CD14-positive monocyte (primary cell): ENCODE data around the gene WWOX. TPM values are rescaled to one million over a fixed set of nuclear protein-coding genes. Genes with fewer than 3 reads are reported as not detected.

Experiments used
- DNase-seq, 3 donors: peaks; one replicate each; pipeline ENCODE4 v3.0.0-alpha.2; 2011 to 2022
- H2AFZ ChIP-seq: 2 replicates; pipeline ENCODE4 v1.6.0; 2012; ENCODE audit warnings: mild to moderate bottlenecking, low read depth, low read length, inconsistent platforms; ENCODE audit not compliant: insufficient read depth, poor library complexity, severe bottlenecking
- H3K27ac ChIP-seq, 2 donors: 1 replicate in 1 of 2; 2 replicates in 1 of 2; pipeline ENCODE4 v1.5.1; 2012 to 2013; ENCODE audit warnings: low read length in 2 of 2, control low read depth in 1 of 2, inconsistent platforms in 1 of 2, low read depth in 1 of 2, mild to moderate bottlenecking in 1 of 2
- H3K27me3 ChIP-seq, 2 donors: one replicate each; pipeline versions ENCODE4 v1.6.0 to v1.6.1; 2011 to 2013; ENCODE audit warnings: low read length in 2 of 2; ENCODE audit not compliant: control insufficient read depth in 2 of 2, insufficient read depth in 2 of 2
- H3K36me3 ChIP-seq, 2 donors: replicated peaks in 1 of 2; 1 replicate in 1 of 2; 2 replicates in 1 of 2; pipeline versions ENCODE4 v1.5.1 to v1.6.1; 2012 to 2013; ENCODE audit warnings: low read length in 2 of 2, control low read depth in 1 of 2, inconsistent platforms in 1 of 2, mild to moderate bottlenecking in 1 of 2; ENCODE audit not compliant: insufficient read depth in 2 of 2, control insufficient read depth in 1 of 2
- H3K4me1 ChIP-seq, 2 donors: 1 replicate in 1 of 2; 2 replicates in 1 of 2; pipeline versions ENCODE4 v1.5.1 to v1.6.1; 2012 to 2013; ENCODE audit warnings: low read length in 2 of 2, control low read depth in 1 of 2, inconsistent platforms in 1 of 2, mild to moderate bottlenecking in 1 of 2, moderate library complexity in 1 of 2; ENCODE audit not compliant: insufficient read depth in 2 of 2, control insufficient read depth in 1 of 2
- H3K4me2 ChIP-seq: replicated peaks from 2 replicates; pipeline ENCODE3; 2012; ENCODE audit warnings: low read length, moderate library complexity, mild to moderate bottlenecking; ENCODE audit not compliant: poor library complexity, severe bottlenecking; ENCODE audit errors: extremely low read depth
- H3K4me3 ChIP-seq, 3 experiments: fragments of 200-600 bp in 1 of 3; sonication (generic) in 1 of 3; replicated peaks in 1 of 3; 1 replicate in 2 of 3; 2 replicates in 1 of 3; pipeline ENCODE4 v1.5.1; 2011 to 2013; ENCODE audit warnings: low read length in 3 of 3, mild to moderate bottlenecking in 3 of 3, control low read depth in 2 of 3, low read depth in 2 of 3, inconsistent platforms in 1 of 3, moderate library complexity in 1 of 3
- H3K79me2 ChIP-seq: 2 replicates; pipeline ENCODE4 v1.6.0; 2012; ENCODE audit warnings: mild to moderate bottlenecking, control low read depth, inconsistent platforms, low read length, moderate library complexity; ENCODE audit not compliant: insufficient read depth
- H3K9ac ChIP-seq: 2 replicates; pipeline ENCODE4 v1.6.0; 2017; ENCODE audit warnings: low read length, mild to moderate bottlenecking; ENCODE audit not compliant: insufficient read depth, poor library complexity, severe bottlenecking
- H3K9me3 ChIP-seq, 2 donors: replicated peaks in 1 of 2; 1 replicate in 1 of 2; 2 replicates in 1 of 2; pipeline versions ENCODE4 v1.5.1 to v1.6.1; 2012 to 2013; ENCODE audit warnings: low read length in 2 of 2, control low read depth in 1 of 2; ENCODE audit not compliant: control insufficient read depth in 1 of 2, insufficient read depth in 1 of 2
- H4K20me1 ChIP-seq: 2 replicates; pipeline ENCODE4 v1.6.0; 2012; ENCODE audit warnings: mild to moderate bottlenecking, low read length, control low read depth, moderate library complexity; ENCODE audit not compliant: insufficient read depth
- H3K27ac Mint-ChIP-seq, 7 donors: one replicate each; pipeline ENCODE4 v1.8.0; 2020; ENCODE audit warnings: mild to moderate bottlenecking in 7 of 7, mixed read lengths in 7 of 7, moderate library complexity in 6 of 7, inconsistent platforms in 2 of 7
- H3K27me3 Mint-ChIP-seq, 3 donors: one replicate each; pipeline ENCODE4 v1.8.0; 2021 to 2022; ENCODE audit warnings: low read depth in 3 of 3, mild to moderate bottlenecking in 3 of 3, mixed read lengths in 3 of 3, moderate library complexity in 3 of 3, inconsistent platforms in 1 of 3
- H3K36me3 Mint-ChIP-seq, 2 donors: one replicate each; pipeline ENCODE4 v1.8.0; 2020; ENCODE audit warnings: mixed read lengths in 2 of 2, inconsistent platforms in 1 of 2, mild to moderate bottlenecking in 1 of 2
- H3K4me1 Mint-ChIP-seq: one replicate; pipeline ENCODE4 v1.8.0; 2020; ENCODE audit warnings: mild to moderate bottlenecking, mixed read lengths
- H3K4me3 Mint-ChIP-seq, 2 donors: one replicate each; pipeline ENCODE4 v1.8.0; 2020; ENCODE audit warnings: mild to moderate bottlenecking in 2 of 2, mixed read lengths in 2 of 2, moderate library complexity in 1 of 2
- H3K9me3 Mint-ChIP-seq, 7 donors: one replicate each; pipeline ENCODE4 v1.8.0; 2020 to 2022; ENCODE audit warnings: mixed read lengths in 7 of 7, mild to moderate bottlenecking in 6 of 7, moderate library complexity in 6 of 7, inconsistent platforms in 2 of 7
- CTCF ChIP-seq: fragments of 200-600 bp; IDR thresholded peaks from one replicate; pipeline ENCODE4 v1.8.0; 2022; ENCODE audit warnings: antibody characterized with exemption, mild to moderate bottlenecking
- WGBS: methylation state at CpG from one replicate; pipeline ENCODE4 v1.1.5; 2013; ENCODE audit warnings: missing lambda C conversion rate; ENCODE audit not compliant: insufficient coverage; 5-methylcytosine and 5-hydroxymethylcytosine counted together
- intact Hi-C, 2 donors: fragments of 100-400 bp; cut with micrococcal nuclease; formaldehyde crosslinking; loops; one replicate each; pipeline versions ENCODE4 v1.15.0 to v1.15.1; 2023
- polyA plus RNA-seq, 3 donors: library from polyadenylated mRNA; depleted of rRNA in 1 of 3; unstranded in 2 of 3; stranded (reverse) in 1 of 3; fragments of 300-500 nt in 2 of 3; fragments of >200 nt in 1 of 3; fragmentation: Illumina TruSeq in 2 of 3; gene quantifications; 1 replicate in 2 of 3; 2 replicates in 1 of 3; pipeline ENCODE4 v1.2.3, GENCODE V29; 2012 to 2021

Gene WWOX
- polyA plus RNA-seq, 3 donors, result 4.0 to 7.0 (median 6.3) TPM

DNA sequence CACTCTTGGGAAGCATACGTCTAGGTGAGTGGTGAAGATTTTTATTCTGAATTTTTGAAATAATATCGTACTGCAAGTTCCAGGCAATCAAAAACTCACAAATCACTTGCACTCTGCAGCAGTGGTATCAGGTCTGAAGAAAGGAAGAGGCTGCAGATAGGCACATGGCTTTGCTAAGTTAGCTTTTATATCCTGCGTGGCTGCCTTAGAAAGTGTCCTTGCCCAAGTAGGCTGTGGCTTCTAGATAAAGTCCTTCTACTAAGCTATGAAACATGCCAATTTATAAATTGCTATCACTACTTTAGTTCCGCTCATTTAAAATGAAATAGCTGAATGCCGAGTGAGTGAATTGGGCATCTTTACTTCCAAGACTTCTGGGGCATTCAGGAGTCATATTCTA lies 17.9 kb downstream of the WWOX start:
- Mint-ChIP-seq H3K27ac (no peak overlapping the region), H3K36me3 (peaks cover 31 to 40% of the 10 kb centered on the region in 2 donors)
- intact Hi-C loops, result loop anchor here in 1 of 2 donors (10.0 kb wide), 1 partner anchor 1487 kb away; the partner anchor contains the start of gene MAF

DNA sequence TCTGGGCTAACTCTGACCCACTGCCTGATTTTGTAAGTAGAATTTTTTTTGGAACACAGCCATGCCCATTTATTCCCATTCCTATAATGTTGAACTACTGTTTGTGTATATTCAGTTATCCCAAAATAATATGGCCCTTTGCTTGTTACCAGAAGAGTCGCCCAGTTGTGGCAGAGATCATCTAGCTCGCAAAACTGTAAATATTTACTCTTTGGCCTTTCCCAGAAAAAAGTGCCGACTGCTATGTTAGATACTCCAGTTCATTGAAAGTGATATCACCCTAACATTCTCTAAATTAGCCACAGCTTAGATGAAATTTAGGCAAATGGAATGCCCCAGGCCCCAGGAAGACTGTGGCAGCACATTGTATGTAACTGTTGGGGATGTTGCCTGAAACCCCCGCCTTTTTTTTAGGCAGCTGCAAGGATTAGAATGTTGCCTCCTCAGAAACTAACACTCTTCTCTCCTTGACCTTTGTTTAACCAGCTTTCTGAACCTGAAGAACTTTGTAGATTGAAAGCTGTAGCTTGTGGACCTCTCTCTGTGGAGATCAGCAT lies 19.1 kb downstream of the WWOX start:
- H2AFZ ChIP-seq, result no peak overlapping the region
- H3K27ac ChIP-seq, result no peak overlapping the region
- no peaks in the 10 kb centered on the region for H3K79me2 ChIP-seq
- Mint-ChIP-seq H3K4me3 (no peak overlapping the region), H3K4me1 (peaks cover 9% of the 10 kb centered on the region), H3K36me3 (peaks cover 28 to 36% of the 10 kb centered on the region in 2 donors), H3K27ac (peak overlapping the region in 1 of 7 donors; percentile 26), H3K27me3 (peaks cover 0 to 2% (median 0%) of the 10 kb centered on the region in 3 donors), H3K9me3 (no peaks in the 10 kb centered on the region)
- peaks cover 12 to 15% of the 10 kb centered on the region in 2 donors for H3K36me3 ChIP-seq
- H3K4me3 ChIP-seq, result no peak overlapping the region
- no peak for TF ChIP-seq CTCF
- intact Hi-C loops, result loop anchor here in 1 of 2 donors (10.0 kb wide), 1 partner anchor 1486 kb away; the partner anchor contains the start of gene MAF
- H3K9ac ChIP-seq, result no peak overlapping the region
- DNase-seq, result no peak
- no peaks in the 10 kb centered on the region for H4K20me1 ChIP-seq
- H3K27me3 ChIP-seq, result no peaks in the 10 kb centered on the region
- H3K4me1 ChIP-seq, result no peaks in the 10 kb centered on the region
- no CpG with 5 or more reads among the region's 4 CpGs for WGBS
- H3K9me3 ChIP-seq, result no peaks in the 10 kb centered on the region
- no peak overlapping the region for H3K4me2 ChIP-seq

More for the DNA sequence above, 17.9 kb downstream of the WWOX start:
- H3K4me1 ChIP-seq, result no peaks in the 10 kb centered on the region
- no peaks in the 10 kb centered on the region for H3K27me3 ChIP-seq
- no peak overlapping the region for H3K4me2 ChIP-seq
- H3K9me3 ChIP-seq, result no peaks in the 10 kb centered on the region
- H3K36me3 ChIP-seq, result peaks cover 12 to 15% of the 10 kb centered on the region in 2 donors
- WGBS, result no CpG with 5 or more reads among the region's 5 CpGs
- no peak overlapping the region for H3K27ac ChIP-seq
- H3K4me3 ChIP-seq, result no peak overlapping the region
- no peak for TF ChIP-seq CTCF
- H2AFZ ChIP-seq, result no peak overlapping the region
- Mint-ChIP-seq H3K4me3 (no peak overlapping the region), H3K27me3 (peaks cover 0 to 3% (median 0%) of the 10 kb centered on the region in 3 donors), H3K9me3 (no peaks in the 10 kb centered on the region), H3K4me1 (peaks cover 6% of the 10 kb centered on the region)
- H3K9ac ChIP-seq, result no peak overlapping the region
- no peaks in the 10 kb centered on the region for H4K20me1 ChIP-seq
- no peaks in the 10 kb centered on the region for H3K79me2 ChIP-seq
- no peak for DNase-seq
